ENCODE results near the gene IER2.
"Not testable (repeated sequence)": the region's sequence is repeated elsewhere in the genome, so short reads cannot be mapped to it uniquely, and the experiment has no call there.

Gene IER2

GRCh38 chr19:13166151-13166550 is 15.9 kb downstream of the IER2 start:
- DNase-seq, result not testable (repeated sequence)

- DNase-seq, result no peak
These were observed 19.6 kb downstream of the IER2 start for GRCh38 chr19:13169769-13170168.

GRCh38 chr19:13171146-13171545 is 20.9 kb downstream of the IER2 start:
- DNase-seq, result no peak

DNA sequence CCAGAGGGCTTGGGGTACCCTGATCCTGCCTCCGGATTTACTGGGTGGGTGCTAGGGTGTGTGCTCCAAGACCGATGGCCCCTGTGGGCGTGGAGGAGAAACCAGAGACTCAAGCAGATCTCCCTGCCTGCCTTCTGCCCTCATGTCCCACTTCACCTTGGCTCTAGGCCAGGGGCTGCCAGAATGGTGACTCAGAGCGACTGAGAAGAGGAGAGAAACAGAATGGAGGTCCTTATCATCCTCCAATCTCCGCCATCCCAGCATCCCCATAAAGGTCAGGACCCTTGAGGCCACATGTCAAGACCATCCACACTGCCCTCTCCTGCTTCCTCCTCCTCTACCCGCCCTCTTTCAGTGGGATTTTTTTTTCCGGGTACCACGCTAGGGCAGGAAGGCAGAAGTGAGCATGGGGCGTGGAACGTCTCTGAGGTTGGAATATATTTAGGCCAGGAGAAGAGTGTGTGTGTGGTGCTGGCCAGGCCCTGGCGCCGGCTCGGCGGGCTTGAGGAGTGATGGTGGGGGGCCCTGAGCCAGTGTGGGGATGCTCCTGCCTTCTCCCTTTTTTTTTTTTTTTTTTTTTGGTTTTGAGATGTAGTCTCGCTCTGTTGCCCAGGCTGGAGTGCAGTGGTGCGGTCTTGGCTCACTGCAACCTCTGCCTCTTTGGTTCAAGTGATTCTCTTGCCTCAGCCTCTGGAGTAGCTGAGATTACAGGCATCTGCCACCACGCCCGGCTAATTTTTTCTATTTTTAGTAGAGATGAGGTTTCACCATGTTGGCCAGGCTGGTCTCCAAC is 22.3 kb downstream of the IER2 start:
- DNase-seq, result peak; percentile 30

DNA sequence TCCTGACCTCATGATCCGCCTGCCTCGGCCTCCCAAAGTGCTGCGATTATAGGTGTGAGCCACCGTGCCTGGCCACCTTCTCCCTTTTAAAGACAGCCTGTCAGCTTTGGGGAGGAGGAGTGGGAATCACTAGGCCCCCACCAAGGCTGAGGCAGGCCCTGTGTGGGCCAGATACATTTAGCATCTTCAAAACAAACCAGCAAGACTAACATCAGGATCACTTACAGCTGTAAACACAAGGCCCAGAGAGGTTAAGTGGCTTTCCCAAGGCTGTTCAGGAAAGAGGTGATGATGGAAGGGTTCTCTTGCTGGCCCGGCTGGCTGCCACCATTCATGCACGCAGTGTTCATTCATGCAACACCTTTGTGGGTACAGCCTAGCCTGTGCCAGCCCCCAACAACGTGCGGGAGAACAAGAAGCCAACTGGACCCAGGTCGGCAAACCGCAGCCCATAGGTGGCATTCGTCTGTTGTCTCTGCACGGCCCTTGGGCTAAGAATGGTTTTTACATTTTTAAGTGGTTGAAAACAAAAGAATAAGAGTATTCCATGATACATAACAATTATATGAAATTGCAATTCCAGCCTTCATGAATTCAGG is 23.0 kb downstream of the IER2 start:
- DNase-seq, result no peak

DNA sequence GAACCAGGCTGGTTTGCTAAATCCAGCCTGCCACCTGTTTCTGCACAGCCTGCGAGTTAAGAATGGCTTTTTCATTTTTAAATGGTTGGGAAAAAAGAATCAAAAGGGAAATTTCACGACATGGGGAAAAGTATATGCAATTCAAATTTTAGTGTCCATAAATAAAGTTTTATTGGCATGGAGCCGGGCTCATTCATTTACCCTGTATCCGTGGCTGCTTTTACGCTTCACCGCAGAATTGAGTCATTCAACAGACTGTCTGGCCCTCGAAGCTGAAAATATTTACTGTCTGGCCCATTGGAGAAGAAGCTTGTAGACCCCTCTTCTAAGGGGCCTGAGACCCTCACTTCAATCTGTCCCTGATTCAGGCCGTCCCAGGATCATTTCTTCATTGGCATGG is 26.1 kb downstream of the IER2 start:
- DNase-seq, result no peak

GRCh38 chr19:13177584-13177983 is 27.4 kb downstream of the IER2 start:
- not testable (repeated sequence) for DNase-seq

GRCh38 chr19:13178291-13178690 is 28.1 kb downstream of the IER2 start:
- DNase-seq, result not testable (repeated sequence)

GRCh38 chr19:13181747-13182388 is 31.7 kb downstream of the IER2 start:
- peak; percentile 41 for DNase-seq

- DNase-seq, result not testable (repeated sequence)
These were observed 34.7 kb downstream of the IER2 start for GRCh38 chr19:13184926-13185325.

DNA sequence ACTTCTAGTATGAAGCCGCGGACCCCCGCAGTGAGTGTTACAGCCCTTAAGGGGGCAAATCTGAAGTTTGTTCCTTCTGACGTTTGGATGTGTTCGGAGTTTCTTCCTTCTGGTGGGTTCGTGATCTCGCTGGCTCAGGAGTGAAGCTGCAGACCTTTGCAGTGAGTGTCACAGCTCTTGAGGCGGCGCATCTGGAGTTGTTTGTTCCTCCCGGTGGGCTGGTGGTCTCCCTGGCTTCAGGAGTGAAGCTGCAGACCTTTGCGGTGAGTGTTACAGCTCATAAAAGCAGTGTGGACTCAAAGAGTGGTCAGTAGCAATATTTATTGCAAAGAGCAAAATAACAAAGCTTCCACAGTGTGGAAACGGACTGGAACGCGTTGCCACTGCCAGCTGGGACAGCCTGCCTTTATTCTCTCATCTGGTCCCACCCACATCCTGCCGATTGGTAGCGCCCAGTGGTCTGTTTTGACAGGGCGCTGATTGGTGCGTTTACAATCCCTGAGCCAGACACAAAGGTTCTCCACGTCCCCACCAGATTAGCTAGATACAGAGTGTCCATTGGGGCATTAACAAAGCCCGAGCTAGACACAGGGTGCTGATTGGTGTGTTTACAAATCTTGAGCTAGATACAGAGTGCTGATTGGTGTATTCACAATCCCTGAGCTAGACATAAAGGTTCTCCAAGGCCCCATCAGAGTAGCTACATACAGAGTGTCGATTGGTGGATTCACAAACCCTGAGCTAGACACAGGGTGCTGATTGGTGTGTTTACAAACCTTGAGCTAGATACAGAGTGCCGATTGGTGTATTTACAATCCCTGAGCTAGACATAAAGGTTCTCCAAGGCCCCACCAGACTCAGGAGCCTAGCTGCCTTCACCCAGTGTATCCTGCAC is 35.8 kb downstream of the IER2 start:
- not testable (repeated sequence) for DNase-seq

- not testable (repeated sequence) for DNase-seq
These were observed 36.5 kb downstream of the IER2 start for GRCh38 chr19:13186688-13187087.

GRCh38 chr19:13187419-13187818 is 37.2 kb downstream of the IER2 start:
- no peak for DNase-seq

GRCh38 chr19:13189600-13189999 is 39.4 kb downstream of the IER2 start:
- no peak for DNase-seq

DNA sequence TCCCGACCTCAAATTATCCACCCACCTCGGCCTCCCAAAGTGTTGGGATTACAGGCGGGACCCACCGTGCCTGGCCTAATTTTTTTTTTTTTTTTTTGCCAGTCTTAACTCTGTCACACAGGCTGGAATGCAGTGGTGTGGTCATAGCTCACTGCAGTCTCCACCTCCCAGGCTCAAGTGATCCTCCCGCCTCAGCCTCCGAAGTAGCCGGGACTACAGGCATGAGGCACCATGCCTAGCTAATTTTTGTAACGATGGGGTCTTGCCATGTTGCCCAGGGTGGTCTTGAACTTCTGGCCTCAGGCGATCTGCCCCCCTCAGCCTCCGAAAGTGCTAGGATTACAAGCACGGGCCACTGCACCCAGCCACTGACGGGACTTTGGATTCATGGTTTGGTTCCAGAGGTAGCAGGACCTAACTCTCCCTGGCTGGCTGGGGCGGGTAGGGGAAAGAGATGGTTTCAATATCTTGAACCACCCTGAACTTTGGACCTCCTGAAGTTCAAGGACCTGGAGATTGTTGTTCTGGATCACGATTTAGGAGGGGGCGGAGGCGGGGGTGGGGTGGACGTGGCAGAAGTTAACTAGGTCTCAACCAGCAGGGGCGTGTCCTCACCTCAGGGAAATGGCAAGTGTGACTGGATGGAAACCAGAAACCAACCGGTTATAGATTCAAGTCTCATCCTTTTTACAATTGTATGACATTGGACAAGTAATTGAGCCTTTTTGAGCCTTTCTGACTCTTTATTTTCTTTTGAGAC is 40.8 kb downstream of the IER2 start:
- DNase-seq, result no peak

- no peak for DNase-seq
These were observed 45.5 kb downstream of the IER2 start for GRCh38 chr19:13195678-13196077.

DNA sequence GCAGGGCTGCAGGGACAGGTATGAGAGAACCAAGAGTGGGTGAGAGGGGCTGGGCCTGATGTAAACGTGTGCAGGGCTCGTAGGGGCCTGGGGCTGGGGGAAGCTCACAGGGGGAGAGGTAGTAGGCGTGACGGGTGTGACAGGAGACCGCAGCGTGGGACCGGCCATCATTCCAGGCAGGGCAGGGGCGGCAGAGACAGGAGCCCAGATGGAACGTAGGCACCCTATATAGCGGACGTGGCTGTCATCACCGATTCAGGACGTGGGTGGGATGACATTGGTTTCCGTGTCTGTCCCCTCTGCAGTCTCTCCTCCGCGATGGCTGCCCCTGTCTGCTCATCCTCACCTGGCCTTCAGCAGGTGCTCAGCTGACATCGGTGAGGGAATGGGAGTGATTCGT is 48.4 kb downstream of the IER2 start:
- DNase-seq, result no peak

- DNase-seq, result not testable (repeated sequence)
These were observed 51.9 kb downstream of the IER2 start for GRCh38 chr19:13202112-13202511.
